Measurements from ENCODE around the gene CNN1. TPM values are rescaled to one million over a fixed set of nuclear protein-coding genes. Genes with fewer than 3 reads are reported as not detected.

The CNN1 gene
- total and polyA plus RNA-seq, 9 of the 15 experiments (the other 6 are each of a cell fraction or from before 2014, with no cell fraction given) = 0.23 to 10.6 (median 5.2) TPM

GRCh38 chr19:11547929-11548700, 9.5 kb downstream of the CNN1 start (continued):
- TF ChIP-seq ESRRA (IDR thresholded peaks at IDR 0.05; ENCODE audit: borderline replicate concordance, low read depth) = peak; percentile 42; the same call in 1 of the 2 replicates
- no peak for TF ChIP-seq RB1 (IDR thresholded peaks at IDR 0.05; ENCODE audit: low read depth)
- no peak for TF ChIP-seq ESRRB (CRISPR knock-in tag; IDR thresholded peaks at IDR 0.05; ENCODE audit: borderline replicate concordance)
- no peak for TF ChIP-seq ZNF316 (IDR thresholded peaks at IDR 0.05)
- TF ChIP-seq SOX6 (IDR thresholded peaks at IDR 0.05) = no peak
- no peak for TF ChIP-seq SMC3 (conservative IDR thresholded peaks at IDR 0.05; ENCODE audit: insufficient read depth, low read depth, low read length)
- no peak for TF ChIP-seq WHSC1 (IDR thresholded peaks at IDR 0.05; ENCODE audit: low read length)
- no peak for TF ChIP-seq PTTG1 (tag; IDR thresholded peaks at IDR 0.05; ENCODE audit: low read depth)
- TF ChIP-seq ZNF584 (CRISPR knock-in tag; IDR thresholded peaks at IDR 0.05; ENCODE audit: low read depth) = no peak
- TF ChIP-seq ZBTB34 (CRISPR knock-in tag; IDR thresholded peaks at IDR 0.05) = no peak
- no peak for TF ChIP-seq RFX5 (IDR thresholded peaks at IDR 0.05; ENCODE audit: low read depth, low read length)
- TF ChIP-seq ZNF561 (CRISPR knock-in tag; conservative IDR thresholded peaks at IDR 0.05) = no peak
- no peak for TF ChIP-seq NEUROD1 (IDR thresholded peaks at IDR 0.05; ENCODE audit: borderline replicate concordance, low read depth, low read length, partially characterized antibody)
- no peak for TF ChIP-seq ZFP91 (CRISPR knock-in tag; IDR thresholded peaks at IDR 0.05)
- no peak for TF ChIP-seq ZNF146 (CRISPR knock-in tag; IDR thresholded peaks at IDR 0.05; ENCODE audit: unreplicated experiment)
- TF ChIP-seq RBM39 (optimal IDR thresholded peaks at IDR 0.05; ENCODE audit: low read depth, low read length) = no peak
- peak; percentile 11; the same call in 1 of the 2 replicates for TF ChIP-seq TFE3 (CRISPR knock-in tag; IDR thresholded peaks at IDR 0.05)
- TF ChIP-seq FOXM1 (IDR thresholded peaks at IDR 0.05; ENCODE audit: low read depth) = no peak
- no peak for TF ChIP-seq FOXM1 (CRISPR knock-in tag; IDR thresholded peaks at IDR 0.05; ENCODE audit: low read depth)
- no peak for TF ChIP-seq PCBP2 (IDR thresholded peaks at IDR 0.05; ENCODE audit: low read depth, low read length, poor library complexity, severe bottlenecking)
- TF ChIP-seq RBM15 (IDR thresholded peaks at IDR 0.05; ENCODE audit: insufficient read depth, low read length) = no peak
- peak; percentile 9 to 32; a peak in 1 of 4 replicates for TF ChIP-seq KDM1A (IDR thresholded peaks at IDR 0.05)
- TF ChIP-seq ZNF57 (CRISPR knock-in tag; IDR thresholded peaks at IDR 0.05) = no peak
- TF ChIP-seq EHMT2 (IDR thresholded peaks at IDR 0.05) = no peak
- TF ChIP-seq LARP7 (IDR thresholded peaks at IDR 0.05) = no peak
- TF ChIP-seq TAF9B (IDR thresholded peaks at IDR 0.05; ENCODE audit: partially characterized antibody) = no peak
- peak; percentile 18; the same call in 1 of the 2 replicates for TF ChIP-seq ADNP (tag; IDR thresholded peaks at IDR 0.05)
